ENCODE results near the gene NF2.

- TF ChIP-seq CTCF (IDR thresholded peaks at IDR 0.05) (no peak), ZFX (IDR thresholded peaks at IDR 0.05; ENCODE audit: borderline replicate concordance) (no peak)
Measured at GRCh38 chr22:29689206-29689879, 85.9 kb downstream of the NF2 start.
